CD1c-positive myeloid dendritic cell (primary cell): Measurements from ENCODE around the gene RHBDD1.
A peak's percentile ranks its signal among the peaks of the same experiment; 100 is the strongest.
"Not testable (repeated sequence)": the region's sequence is repeated elsewhere in the genome, so short reads cannot be mapped to it uniquely, and the experiment has no call there.

Experiments
- DNase-seq: peaks from one replicate; pipeline ENCODE4 v3.0.0-alpha.2; 2016; ENCODE audit errors: extremely low spot score

The RHBDD1 gene

GRCh38 chr2:226799211-226799975, 36.5 kb upstream of the RHBDD1 start, which contains the start of gene IRS1:
TSS of gene IRS1 (minus strand) at chr2:226799820. CDS start at chr2:226798738, 1,082 bp downstream.
- DNase-seq = peak; percentile 47

- DNase-seq = peak; percentile 18
Observed at GRCh38 chr2:226799976-226800940, 35.6 kb upstream of the RHBDD1 start.

- DNase-seq = peak; percentile 32
Observed at GRCh38 chr2:226800941-226801784, 34.7 kb upstream of the RHBDD1 start.

GRCh38 chr2:226802573-226802972, 33.3 kb upstream of the RHBDD1 start:
- DNase-seq = peak; percentile 86

- DNase-seq = no peak
Observed at GRCh38 chr2:226803410-226803809, 32.4 kb upstream of the RHBDD1 start.

GRCh38 chr2:226813148-226813701, 22.6 kb upstream of the RHBDD1 start:
- no peak for DNase-seq

GRCh38 chr2:226818930-226819329, 16.9 kb upstream of the RHBDD1 start:
- DNase-seq = no peak

GRCh38 chr2:226825056-226825455, 10.8 kb upstream of the RHBDD1 start:
- no peak for DNase-seq

- DNase-seq = no peak
Observed at GRCh38 chr2:226828191-226828590, 7.7 kb upstream of the RHBDD1 start.

GRCh38 chr2:226829721-226830631, 5.9 kb upstream of the RHBDD1 start:
- no peak for DNase-seq

- DNase-seq = no peak
Observed at GRCh38 chr2:226831266-226831665, 4.6 kb upstream of the RHBDD1 start.

GRCh38 chr2:226832061-226832460, 3.8 kb upstream of the RHBDD1 start:
- DNase-seq = no peak

GRCh38 chr2:226834880-226835279, 974 bp upstream of the RHBDD1 start:
- not testable (repeated sequence) for DNase-seq

GRCh38 chr2:226835420-226835795, 446 bp upstream of the RHBDD1 start:
- no peak for DNase-seq

GRCh38 chr2:226836548-226836885, 663 bp downstream of the RHBDD1 start:
- no peak for DNase-seq

GRCh38 chr2:226837334-226837733, 1.5 kb downstream of the RHBDD1 start:
- DNase-seq = no peak

GRCh38 chr2:226837787-226838603, 2.1 kb downstream of the RHBDD1 start:
- no peak for DNase-seq

- DNase-seq = no peak
Observed at GRCh38 chr2:226838722-226839121, 2.9 kb downstream of the RHBDD1 start.

GRCh38 chr2:226839161-226839560, 3.3 kb downstream of the RHBDD1 start:
- DNase-seq = no peak

- no peak for DNase-seq
Observed at GRCh38 chr2:226839951-226840350, 4.1 kb downstream of the RHBDD1 start.
